ENCODE data around the gene ENGASE.
A peak's percentile ranks its signal among the peaks of the same experiment; 100 is the strongest.
"Not testable (repeated sequence)": the region's sequence is repeated elsewhere in the genome, so short reads cannot be mapped to it uniquely, and the experiment has no call there.

Gene ENGASE, protein sequence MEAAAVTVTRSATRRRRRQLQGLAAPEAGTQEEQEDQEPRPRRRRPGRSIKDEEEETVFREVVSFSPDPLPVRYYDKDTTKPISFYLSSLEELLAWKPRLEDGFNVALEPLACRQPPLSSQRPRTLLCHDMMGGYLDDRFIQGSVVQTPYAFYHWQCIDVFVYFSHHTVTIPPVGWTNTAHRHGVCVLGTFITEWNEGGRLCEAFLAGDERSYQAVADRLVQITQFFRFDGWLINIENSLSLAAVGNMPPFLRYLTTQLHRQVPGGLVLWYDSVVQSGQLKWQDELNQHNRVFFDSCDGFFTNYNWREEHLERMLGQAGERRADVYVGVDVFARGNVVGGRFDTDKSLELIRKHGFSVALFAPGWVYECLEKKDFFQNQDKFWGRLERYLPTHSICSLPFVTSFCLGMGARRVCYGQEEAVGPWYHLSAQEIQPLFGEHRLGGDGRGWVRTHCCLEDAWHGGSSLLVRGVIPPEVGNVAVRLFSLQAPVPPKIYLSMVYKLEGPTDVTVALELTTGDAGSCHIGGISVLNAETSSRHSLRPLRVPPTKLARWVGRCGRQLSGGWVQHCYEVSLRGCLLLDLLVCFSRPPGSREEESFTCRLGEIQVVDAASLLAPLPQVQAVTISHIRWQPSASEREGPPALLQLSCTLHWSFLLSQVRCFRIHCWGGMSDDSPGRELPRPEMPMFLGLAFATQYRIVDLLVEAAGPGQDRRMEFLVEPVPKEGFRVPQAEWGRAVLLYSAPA

DNA sequence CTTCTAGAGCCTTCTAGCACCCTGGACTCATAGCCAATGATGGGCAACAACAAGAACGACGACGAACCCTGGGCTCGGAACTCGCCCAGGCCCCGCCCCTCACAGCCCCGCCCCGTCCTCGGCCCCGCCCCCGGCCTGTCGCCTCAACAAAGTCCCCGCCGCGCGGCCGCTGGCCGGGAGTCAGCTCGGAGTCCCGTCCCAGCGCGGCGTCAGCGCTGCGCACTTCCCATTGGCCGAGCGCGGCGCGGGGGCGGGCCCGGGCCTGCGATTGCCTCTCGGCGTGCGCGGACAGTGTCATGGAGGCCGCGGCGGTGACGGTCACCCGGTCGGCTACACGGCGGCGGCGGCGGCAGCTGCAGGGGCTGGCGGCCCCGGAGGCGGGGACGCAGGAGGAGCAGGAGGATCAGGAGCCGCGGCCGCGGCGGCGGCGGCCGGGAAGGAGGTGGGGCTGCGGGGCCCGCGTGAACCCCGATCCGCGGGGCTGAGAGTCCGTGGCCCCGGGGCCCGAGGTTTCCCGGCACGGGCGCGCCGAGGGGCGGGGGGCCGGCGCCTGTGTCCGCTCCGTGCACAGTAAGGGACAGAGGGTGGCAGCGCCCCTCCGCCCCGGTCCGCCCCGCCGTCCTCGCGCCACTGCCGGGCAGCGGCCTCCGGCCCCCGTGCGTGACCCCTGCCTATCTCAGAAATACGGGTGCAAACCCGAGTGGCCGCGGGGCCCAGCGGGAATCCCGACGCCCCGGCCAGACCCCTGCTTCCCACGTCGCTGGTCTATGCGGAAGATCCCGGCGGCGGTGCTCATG, at the start of gene ENGASE:
TSS of gene ENGASE (plus strand) at position 176 of the 797 bp plus-strand sequence. CDS start at position 297, 121 bp downstream.
- peak; percentile 94 for DNase-seq

DNA sequence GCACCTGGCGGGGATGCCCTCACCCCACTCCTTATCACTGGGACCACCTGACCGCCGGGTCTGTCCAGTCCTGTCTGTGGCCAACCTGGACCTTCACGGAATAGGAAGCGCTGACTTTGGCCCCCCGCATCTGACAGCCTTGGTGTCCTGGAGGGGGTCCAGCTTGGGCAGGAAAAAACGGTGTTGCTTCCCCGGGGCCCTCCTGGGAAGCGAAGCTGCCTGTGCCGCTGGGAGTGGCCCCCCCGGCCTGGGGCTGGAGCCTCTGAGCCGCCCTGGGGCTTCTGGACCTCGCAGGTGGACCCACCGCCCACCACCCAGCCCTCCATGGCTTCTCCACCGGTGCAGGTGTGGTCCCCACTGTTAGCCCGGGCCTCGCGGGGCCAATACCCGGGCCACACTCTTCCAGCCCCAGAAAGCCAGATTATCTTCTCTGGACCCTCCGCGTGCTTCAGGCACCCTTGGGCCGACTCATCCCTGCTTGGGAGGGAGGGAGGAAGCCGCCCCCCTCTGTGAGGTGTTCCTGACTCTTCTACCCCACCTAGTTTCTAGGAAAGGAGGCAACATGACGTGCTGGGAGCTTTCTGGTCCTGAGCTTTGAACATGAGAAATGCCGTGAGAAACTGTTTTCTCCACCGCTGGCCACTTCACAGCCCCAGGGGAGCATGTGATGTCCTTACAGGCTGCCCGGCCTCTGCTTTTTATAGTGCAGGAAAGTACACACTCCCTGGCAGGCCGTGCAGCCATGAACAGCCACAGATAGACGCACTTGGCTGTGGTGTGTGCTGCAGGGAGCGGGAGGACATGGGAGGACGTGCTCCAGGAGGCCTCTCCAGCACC, 49.5 kb upstream of the ENGASE start:
- no peak for DNase-seq

DNA sequence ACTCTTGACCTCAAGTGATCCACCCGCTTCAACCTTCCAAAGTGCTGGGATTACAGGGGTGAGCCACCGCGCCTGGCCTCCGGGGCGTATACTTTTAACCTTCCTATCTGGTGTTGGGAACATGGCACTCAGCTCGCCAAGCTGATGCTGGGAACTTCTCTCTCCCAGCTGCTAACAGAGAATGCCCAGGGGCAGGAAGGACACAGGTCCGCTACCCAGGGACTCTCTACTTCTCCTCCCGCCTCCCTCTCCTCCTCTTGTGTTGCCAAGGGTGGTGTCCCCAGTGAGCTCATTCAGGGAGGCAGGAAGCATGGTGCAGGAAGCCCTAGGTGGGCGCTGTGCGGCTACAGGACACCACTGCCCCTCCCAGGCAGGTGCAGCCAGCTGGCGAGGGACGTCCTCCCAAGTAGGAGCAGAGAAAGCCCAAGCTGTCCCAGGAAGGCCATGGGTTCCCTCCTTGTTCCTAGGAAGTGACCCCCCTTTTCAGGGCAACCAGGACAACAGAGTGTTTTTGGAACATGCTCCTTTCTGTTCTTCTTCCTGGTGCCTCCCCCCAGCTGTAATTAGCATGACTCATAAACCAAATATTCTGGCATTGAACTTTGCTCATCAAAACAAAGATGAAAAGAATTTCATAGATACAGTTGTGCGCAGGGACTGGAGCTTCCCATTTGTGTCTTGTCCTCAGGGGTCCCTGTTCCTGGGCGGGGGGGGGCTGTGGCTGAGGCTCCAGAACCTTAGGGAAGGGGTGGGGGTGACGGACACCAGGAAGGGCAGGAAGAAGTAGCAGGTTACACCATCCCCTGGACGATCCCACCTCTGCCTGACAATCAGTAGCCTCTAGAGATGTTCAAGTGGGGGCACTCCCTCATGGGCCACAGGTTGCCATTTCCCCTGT, 48.0 kb upstream of the ENGASE start:
- DNase-seq = no peak

DNA sequence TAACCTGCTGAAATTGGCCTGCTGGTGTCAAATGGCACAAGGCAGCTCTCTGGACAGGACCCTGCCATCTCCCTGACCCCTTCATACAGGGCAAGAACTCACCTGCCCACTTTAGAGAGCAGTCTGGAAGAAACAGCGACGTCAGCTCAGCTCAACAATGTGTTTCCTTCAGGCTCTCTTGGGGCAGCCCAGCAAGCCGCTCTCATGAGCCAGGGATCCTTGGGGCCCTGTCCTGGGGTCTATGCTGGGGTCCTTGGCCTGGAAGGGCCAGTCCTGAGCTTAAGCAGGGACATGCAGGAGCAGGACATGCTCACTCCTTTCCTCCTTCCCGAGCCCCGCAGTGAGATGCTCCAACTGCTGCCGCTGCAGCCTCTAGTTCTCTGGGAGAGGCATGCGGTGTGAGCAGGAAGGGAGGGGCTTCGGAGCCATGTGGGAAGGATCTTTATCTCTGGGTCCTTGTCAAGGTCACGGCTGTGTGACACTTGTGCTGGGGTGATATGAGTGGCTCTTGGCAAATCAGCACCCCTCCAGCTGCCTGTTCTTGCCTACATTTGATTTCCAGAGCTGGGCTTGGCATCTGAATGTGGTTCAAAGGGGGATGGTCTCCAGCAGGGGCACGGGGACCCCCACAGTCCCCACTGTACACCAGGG, 47.2 kb upstream of the ENGASE start:
- DNase-seq = no peak

DNA sequence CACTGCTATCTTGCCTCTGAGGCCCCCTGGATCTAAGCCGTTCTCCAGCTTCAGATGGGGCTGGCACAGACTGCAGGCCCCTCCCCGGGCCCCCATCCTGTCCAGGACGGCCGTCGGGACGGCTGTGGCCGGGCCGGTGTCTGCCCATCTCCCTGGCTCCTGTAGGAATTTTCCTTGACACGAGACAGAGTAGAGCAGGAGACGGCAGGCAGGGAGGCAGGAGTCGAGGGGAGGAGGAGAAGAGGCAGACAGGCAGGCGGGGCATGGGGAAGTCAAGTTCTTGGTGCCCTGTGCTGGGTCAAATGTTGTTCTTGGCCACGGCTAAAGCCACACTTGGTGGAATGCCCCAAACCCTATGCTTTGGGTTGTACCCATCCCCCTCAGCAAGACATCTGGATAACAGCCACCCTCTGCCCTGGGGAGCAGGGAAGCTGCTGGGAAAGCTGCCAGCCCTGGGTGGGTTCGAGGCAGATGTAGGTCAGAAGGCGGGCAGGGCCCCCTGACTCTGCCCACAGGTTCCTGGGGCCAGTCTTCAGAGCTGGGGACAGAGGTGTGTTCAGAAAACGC, 46.6 kb upstream of the ENGASE start:
- DNase-seq = no peak

DNA sequence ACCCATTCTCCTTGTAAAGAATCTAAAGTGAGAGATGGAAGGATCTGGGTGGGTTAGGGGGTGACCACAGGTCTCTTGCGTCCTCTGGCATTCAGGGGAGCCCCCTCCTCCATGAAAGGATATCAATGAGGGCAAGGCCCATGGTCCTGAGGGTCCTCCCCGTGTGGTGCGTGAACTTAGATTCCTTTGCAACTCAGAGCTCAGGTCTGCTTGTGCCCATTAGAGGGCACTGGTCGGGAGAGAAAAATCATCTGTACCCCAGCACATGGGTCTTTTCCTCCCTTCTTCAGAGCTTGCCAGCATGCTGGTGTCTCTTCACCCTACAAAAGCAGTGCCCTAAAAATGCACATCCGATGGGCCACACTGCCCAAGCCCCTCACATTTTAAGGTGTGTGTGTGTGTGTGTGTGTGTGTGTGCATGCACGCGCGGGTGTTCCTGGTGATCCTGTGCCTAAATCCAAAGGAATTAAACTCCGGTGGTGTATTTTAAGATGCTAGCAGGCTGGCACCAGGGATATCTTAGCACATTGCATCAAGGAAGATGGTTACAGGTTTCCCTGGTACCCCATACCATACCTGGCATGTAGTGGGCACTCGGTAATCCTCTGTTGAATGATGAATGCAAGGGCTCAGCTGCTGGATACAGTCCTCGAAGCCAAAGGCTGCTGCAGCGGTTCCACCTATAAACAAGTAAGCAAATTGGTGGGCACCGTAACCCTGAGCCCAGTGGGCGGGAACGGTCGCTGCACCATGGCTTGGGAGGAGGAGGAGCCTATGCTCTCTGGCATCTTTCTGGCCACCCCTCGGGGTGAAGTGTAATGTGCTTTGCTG, 45.9 kb upstream of the ENGASE start:
- DNase-seq = no peak

DNA sequence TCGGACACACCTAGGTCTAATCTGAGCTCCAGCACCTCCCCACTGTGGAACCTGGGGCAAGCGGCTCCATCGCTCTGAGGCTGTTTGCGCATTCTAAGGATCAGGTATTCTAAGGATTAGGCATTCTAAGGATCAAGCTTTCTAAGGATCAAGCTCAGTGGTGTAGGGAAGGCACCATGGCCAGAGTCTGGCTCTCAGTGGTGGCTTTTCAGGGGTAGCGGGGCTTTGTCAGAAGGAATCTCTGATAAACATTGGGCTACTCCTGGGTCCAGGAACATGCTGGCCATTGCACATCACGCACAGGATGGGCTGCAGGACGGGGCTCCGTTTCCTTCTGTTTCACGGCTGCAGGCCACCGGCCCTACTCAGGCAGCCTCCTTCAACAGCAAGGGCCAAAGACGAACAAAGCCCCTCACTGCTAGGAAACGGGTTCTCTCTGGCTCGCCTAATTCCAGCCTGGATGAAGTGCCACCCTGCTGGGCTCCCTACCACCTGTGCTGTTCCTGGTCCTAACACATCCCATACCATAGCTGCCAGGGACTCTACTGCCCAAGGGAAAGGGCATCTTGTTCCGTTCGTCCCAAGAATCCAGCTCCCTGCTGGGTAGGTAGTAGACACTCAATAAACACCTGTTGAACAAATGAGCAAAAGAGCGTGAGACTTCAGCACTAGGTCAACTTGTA, 45.2 kb upstream of the ENGASE start:
- no peak for DNase-seq

DNA sequence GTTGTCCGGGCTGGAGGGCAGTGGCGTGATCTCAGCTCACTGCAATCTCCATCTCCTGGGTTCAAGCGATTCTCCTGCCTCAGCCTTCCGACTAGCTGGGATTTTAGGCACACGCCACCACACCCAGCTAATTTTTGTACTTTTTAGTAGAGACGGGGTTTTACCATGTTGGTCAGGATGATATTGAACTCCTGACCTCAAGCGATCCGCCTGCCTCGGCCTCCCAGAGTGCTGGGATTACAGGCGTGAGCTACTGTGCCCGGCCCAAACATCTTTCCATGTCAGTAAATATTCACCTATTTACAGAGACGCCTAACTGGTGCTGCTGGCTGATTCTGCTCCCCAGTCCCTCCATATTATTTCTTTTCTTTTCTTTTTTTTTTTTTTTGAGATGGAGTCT, 44.0 kb upstream of the ENGASE start:
- not testable (repeated sequence) for DNase-seq

DNA sequence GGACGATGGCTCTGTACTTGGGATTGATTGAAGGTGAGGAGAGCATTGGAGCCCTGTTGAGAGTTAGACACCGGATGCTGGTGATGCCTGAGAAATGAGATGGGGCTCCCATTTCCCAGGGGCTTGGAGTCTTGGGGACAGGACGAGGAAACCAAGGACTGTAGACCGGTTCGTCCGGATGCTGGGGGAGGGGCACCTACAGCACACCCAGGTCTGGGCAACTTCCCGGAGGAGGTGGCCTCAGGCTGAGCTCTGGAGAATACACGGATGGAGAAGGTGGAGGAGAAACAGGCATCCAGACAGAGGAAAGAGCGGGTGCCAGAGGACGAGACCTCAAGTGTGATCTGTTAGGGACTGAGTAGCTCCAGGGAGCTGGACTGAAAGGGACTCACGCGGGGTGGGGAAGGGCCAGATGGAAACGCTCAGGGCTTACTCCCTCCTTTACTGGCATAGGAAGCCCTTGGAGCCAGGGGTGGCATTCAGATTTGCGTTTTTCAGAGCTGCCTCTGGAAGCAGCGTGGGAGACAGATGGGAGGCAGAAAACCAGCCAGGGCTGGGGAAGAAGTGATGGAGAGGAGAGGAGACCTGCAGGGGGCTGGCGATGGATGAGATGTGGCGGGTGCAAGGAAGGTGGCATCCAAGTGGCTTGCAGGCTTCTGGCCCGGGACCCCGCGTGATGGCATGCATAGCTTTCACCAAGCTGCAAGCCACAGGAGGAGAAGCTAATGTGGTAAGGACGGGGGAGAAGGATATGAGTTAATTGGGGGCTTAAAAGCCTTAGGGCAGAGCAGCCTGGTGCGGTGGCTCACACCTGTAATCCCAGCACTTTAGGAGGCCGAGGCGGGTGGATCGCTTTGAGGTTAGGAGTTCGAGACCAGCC, 42.4 kb upstream of the ENGASE start:
- no peak for DNase-seq

DNA sequence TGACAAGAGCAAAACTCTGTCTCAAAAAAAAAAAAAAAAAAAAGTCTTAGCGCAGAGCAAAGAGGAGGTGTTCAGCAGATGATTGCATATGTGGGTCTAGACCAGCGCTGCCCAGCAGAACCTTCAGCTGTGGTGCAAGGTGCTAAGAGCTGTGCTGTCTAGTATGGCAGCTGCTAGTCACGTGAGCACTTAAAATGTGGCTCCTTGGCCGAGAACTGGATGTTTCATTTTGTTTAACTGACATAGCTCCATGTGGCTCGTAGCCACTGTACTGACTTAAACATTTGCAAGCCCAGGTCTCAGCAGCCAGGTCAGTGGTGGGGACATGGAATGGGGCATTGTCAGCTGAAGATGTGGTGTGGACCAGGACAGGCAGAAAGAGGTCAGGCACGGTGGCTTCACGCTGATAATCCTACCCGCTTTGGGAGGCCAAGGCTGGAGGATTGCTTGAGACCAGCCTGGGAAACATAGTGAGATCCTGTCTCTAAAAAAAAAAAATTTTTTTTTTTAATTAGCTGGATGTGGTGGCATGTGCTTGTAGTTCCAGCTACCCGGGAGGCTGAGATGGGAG, 41.5 kb upstream of the ENGASE start:
- DNase-seq = no peak

DNA sequence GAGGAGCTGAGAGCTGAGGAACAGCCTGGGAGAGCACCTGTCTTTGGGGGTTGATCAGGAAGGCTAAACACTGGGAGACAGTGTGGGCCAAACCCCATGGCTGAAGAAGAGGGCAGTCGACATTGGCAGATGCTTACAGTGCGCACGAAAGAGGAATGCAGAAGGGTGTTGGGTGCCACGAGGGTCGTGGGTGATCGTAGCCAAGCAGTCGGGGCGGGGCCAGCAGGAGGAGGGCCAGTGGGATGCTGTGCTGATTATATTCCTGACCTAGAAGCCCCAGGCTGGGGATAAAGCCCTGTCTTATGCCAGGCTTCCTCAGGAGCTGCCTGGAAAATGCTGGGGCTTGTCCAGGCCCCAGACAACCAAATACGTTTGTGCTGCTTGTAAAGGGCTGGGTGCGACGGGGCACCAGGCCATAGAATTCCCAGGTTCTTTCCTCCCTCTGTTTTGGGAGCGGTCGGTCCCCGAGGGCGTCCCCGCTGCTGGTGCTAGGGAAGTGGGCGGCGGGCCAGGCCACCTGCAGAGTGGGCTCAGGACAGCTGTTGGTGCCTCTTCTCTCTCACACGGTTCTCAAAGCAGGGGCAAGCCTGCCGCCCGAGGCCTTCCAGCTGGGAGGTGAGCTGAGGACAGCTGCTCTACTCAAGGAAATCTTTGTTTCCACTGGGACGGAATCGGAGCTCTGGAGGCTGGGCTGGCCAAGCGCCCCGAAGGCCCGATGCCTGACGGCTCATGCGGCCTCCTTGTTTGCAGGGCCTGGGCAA, 40.7 kb upstream of the ENGASE start:
- DNase-seq = no peak

DNA sequence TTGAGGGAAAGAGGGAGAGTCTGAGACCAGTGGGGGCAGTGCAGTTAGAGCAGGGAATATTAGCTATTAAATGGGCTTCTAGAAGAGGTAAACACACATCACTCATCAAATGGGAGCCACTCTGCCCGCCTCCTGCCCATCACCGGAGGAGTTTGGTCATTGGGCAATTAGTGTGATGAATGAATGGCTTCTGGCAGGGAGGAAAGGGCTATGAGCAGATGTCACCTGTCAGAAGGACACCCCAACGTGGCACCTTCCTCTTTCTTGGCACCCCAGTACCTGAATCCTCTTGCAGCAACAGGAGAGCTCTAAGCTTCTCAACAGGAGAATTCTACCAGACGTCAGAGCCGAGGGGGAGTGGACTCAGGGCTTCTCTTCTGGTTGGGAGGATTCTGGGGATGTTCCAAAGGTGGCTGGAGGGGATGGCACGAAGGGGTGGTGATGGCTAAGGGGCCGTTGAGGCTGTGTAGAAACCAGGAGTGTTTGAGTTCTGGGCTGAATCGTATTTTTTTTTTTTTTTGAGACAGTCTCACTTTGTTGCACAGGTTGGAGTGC, 39.6 kb upstream of the ENGASE start:
- DNase-seq = no peak

DNA sequence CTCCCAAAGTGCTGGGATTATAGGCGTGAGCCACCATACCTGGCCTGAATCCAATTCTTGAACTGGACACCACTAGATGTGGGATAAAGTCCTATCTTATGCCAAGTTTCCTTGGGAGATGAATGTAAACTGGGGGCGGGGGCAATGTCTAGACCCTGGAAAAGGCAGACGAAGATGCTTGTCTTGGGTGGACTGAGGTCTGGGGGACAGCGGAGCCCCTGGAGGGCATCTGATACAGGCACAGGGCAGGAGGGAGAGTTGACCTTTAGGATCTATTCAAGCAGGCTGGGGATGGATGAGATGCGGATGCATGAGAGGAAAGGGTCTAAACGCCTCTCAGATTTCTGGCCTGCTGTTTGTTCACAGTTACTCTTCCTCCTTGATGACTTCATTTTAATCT, 38.9 kb upstream of the ENGASE start:
- DNase-seq = no peak

DNA sequence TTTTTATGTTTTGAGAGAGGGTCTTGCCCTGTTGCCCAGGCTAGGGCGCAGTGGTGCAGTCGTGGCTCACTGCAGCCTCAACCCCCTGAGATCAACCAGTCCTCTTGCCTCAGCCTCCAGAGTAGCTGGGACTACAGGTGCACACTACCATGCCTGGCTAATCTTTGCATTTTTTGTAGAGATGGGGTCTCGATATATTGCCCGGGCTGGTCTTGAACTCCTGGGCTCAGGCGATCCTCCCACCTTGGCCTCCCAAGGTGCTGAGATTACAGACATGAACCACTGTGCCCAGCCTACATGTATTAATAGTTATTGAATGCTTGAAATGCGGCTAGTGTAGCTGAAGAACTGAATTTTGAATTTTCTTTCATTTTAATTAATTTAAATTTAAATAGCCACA, 38.4 kb upstream of the ENGASE start:
- DNase-seq = no peak

DNA sequence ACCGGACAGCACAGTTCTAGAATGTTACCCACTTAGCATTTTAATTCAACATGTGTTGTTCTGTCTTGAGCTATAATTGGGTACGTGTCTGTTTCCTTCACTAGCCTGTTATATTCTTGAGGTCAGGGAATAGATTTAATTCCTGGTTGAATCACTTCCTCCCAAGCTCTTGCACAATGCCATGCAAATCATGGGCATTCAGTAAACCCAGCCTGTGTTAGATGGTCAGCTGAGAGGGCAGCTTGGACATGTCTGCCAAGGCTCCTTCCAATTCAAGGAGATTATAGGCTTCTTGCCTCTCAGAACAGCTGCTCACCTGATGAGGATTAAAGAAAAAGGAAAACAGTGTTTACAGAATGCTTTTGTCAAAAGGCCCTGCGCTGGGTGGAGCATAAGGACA, 38.0 kb upstream of the ENGASE start:
- no peak for DNase-seq

DNA sequence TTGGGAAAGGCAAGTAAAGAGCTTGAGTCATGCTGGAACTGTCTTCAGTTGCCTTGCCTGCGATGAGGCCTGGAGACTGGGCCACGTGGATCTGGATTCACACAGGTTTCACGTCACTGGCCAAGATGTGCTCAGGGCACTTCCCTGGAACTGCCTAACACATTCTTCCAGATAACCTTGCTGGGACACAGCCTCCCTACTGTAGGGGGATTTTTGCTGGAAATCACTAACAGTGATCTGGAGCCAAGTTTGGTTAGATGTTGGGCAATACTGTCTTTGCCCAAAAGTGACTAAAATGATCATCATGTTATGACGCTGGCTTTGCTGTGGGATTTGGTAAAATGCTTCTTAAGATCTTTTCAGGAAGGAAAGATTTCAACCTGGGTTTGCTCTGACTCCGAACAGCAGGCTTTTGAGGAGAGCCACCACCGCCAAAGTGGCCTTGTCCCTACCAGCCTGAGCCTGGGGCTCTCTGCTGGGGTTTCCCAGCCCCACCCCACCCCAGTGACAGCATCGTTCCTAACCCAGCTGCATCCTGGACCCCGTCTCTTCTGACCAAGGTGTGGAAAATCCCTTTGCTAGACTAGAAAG, 36.0 kb upstream of the ENGASE start:
- DNase-seq = no peak

All from NCI-H510A (cell line).